GM12878 (cell line): ENCODE measurements around the gene PAX7. TPM values are rescaled to one million over a fixed set of nuclear protein-coding genes. Genes with fewer than 3 reads are reported as not detected.

ENCODE experiments used
- ATAC-seq: fragments of 200-7000 bp; cut with Tn5 transposase; 3 replicates; pipeline ENCODE4 v1.9.1; 2020; ENCODE audit warnings: mild to moderate bottlenecking, moderate library complexity
- BruUV-seq: library from RNA; stranded (reverse); fragments of 400-500 nt; replicated peaks from 2 replicates; lab custom pipeline; 2021; lab: Mats Ljungman, UMichigan
- CTCF ChIA-PET: fragments of 300-600 bp; sonication (Branson Sonifier 250); formaldehyde crosslinking; extraction: SDS; loops from one replicate; lab custom pipeline; 2021; ENCODE audit warnings: inconsistent platforms; lab: Yijun Ruan, JAX
- POLR2A ChIA-PET: fragments of 350-600 bp; formaldehyde crosslinking; extraction: SDS; loops from one replicate; lab custom pipeline; 2021; ENCODE audit warnings: inconsistent platforms; lab: Charles Lee
- RAD21 ChIA-PET: fragments of 300-600 bp; sonication (Branson Sonifier 250); formaldehyde crosslinking; loops from one replicate; lab custom pipeline; 2023; ENCODE audit warnings: antibody characterized with exemption; ENCODE audit not compliant: unreplicated experiment; lab: Charles Lee
- SMC1A ChIA-PET: fragments of 300-600 bp; sonication (Branson Sonifier 250); formaldehyde crosslinking; loops from one replicate; lab custom pipeline; 2023; ENCODE audit not compliant: unreplicated experiment, uncharacterized antibody; lab: Charles Lee
- DNase-seq: peaks from one replicate; pipeline ENCODE4 v3.0.0-alpha.2; 2011; ENCODE audit warnings: low read depth, low spot score
- FAIRE-seq: peaks from 3 replicates; lab custom pipeline; 2011; peaks lifted over from hg19 to GRCh38; lab: Jason Lieb, UNC
- H2AFZ ChIP-seq: 2 replicates; pipeline ENCODE4 v1.6.0; 2011; ENCODE audit warnings: low read depth, low read length, control low read depth; ENCODE audit not compliant: control insufficient read depth
- H3K27ac ChIP-seq: 2 replicates; pipeline ENCODE4 v1.5.1; 2011; ENCODE audit warnings: control low read depth; ENCODE audit not compliant: control insufficient read depth, insufficient read depth
- H3K27me3 ChIP-seq, 2 experiments: replicated peaks in 1 of 2; 2 replicates each; pipeline versions ENCODE4 v1.6.0 to v1.6.1; 2011; ENCODE audit warnings: low read length in 1 of 2; ENCODE audit not compliant: control insufficient read depth in 2 of 2, insufficient read depth in 2 of 2
- H3K36me3 ChIP-seq, 2 experiments: 2 replicates each; pipeline ENCODE4 v1.5.1; 2011; ENCODE audit warnings: low read length in 1 of 2; ENCODE audit not compliant: control insufficient read depth in 2 of 2, insufficient read depth in 2 of 2
- H3K4me1 ChIP-seq: 2 replicates; pipeline ENCODE4 v1.6.1; 2011; ENCODE audit warnings: mild to moderate bottlenecking, low read length, moderate library complexity, mixed read lengths; ENCODE audit not compliant: control insufficient read depth, insufficient read depth
- H3K4me2 ChIP-seq: 2 replicates; pipeline ENCODE4 v1.6.0; 2011; ENCODE audit warnings: control low read depth; ENCODE audit not compliant: control insufficient read depth, insufficient read depth
- H3K4me3 ChIP-seq: fragments of 200-600 bp; sonication (generic); 2 replicates; pipeline ENCODE4 v1.5.1; 2016
- H3K79me2 ChIP-seq: 2 replicates; pipeline ENCODE4 v1.6.0; 2011; ENCODE audit warnings: low read length; ENCODE audit not compliant: control insufficient read depth, insufficient read depth
- H3K9ac ChIP-seq: 2 replicates; pipeline ENCODE4 v1.8.0; 2011; ENCODE audit warnings: low read length, control low read depth, mixed read lengths; ENCODE audit not compliant: control insufficient read depth, insufficient read depth
- H3K9me3 ChIP-seq: replicated peaks from 3 replicates; pipeline ENCODE4 v1.5.1; 2011; ENCODE audit warnings: mild to moderate bottlenecking, low read length; ENCODE audit not compliant: control insufficient read depth, insufficient read depth
- H4K20me1 ChIP-seq: 2 replicates; pipeline ENCODE4 v1.6.0; 2011; ENCODE audit not compliant: control insufficient read depth, insufficient read depth
- CHD2 ChIP-seq: IDR thresholded peaks from 2 replicates; pipeline ENCODE4 v1.6.1; 2011; ENCODE audit warnings: low read depth, low read length, improper control_type of control experiment, borderline replicate concordance
- CUX1 ChIP-seq: IDR thresholded peaks from 2 replicates; pipeline ENCODE4 v1.6.1; 2012; ENCODE audit warnings: improper control_type of control experiment, low read depth, low read length; ENCODE audit not compliant: insufficient replicate concordance
- EZH2 ChIP-seq: IDR thresholded peaks from 2 replicates; pipeline ENCODE4 v1.6.1; 2012; ENCODE audit warnings: low read depth, mild to moderate bottlenecking, control low read depth, inconsistent platforms, low read length, borderline replicate concordance; ENCODE audit not compliant: control insufficient read depth
- MYC ChIP-seq: IDR thresholded peaks from 2 replicates; pipeline ENCODE4 v1.6.1; 2011; ENCODE audit warnings: mild to moderate bottlenecking, low read length, moderate library complexity, inconsistent platforms; ENCODE audit not compliant: insufficient read depth, insufficient replicate concordance, insufficient read length, severe bottlenecking
- WGBS: methylation state at CpG from one replicate; pipeline ENCODE4 v1.1.6; 2016; ENCODE audit warnings: low lambda C conversion rate; ENCODE audit not compliant: insufficient replicate concordance, insufficient coverage; ENCODE audit errors: missing lambda C conversion rate; 5-methylcytosine and 5-hydroxymethylcytosine counted together
- in situ Hi-C: fragments of 300-500 bp; cut with MboI; formaldehyde crosslinking; loops from 9 replicates; pipeline ENCODE4 v1.14.3; 2018; ENCODE audit warnings: mixed read lengths
- intact Hi-C: fragments of 100-400 bp; cut with micrococcal nuclease; formaldehyde crosslinking; loops from one replicate; pipeline ENCODE4 v1.14.2; 2022; ENCODE audit not compliant: unreplicated experiment
- polyA plus RNA-seq, 11 experiments: library from polyadenylated mRNA; depleted of rRNA in 4 of 11; unstranded in 6 of 11; stranded (reverse) in 5 of 11; fragments of >200 nt; fragmentation: Nextera tagmentation in 4 of 11; fragmentation: Illumina TruSeq in 1 of 11; extraction: Ambion mirVana in 4 of 11; extraction: Trizol in 1 of 11; gene quantifications; 1 replicate in 1 of 11; 2 replicates in 10 of 11; pipeline versions ENCODE4 v1.2.1 to v1.2.3, GENCODE V29; 2011 to 2016; ENCODE audit warnings: inconsistent platforms in 2 of 11, missing spikeins in 2 of 11, low read depth in 1 of 11
- total RNA-seq, 4 experiments: library from RNA; depleted of rRNA in 3 of 4; stranded (reverse); fragments of >200 nt in 3 of 4; fragmentation: Illumina TruSeq in 1 of 4; extraction: Trizol in 1 of 4; gene quantifications; 2 replicates each; pipeline versions ENCODE4 v1.2.1 to v1.2.3, GENCODE V29; 2013 to 2021

Gene PAX7
- total and polyA plus RNA-seq, 10 of the 15 experiments (the other 5 are each of a cell fraction or from before 2014, with no cell fraction given), result not detected

- WGBS, result 48% methylated on average over 19 of the region's 19 CpGs
These were observed 91.6 kb downstream of the PAX7 start for GRCh38 chr1:18722270-18722669.

More at GRCh38 chr1:18722270-18722669, 91.6 kb downstream of the PAX7 start:
- Histone ChIP-seq H3K79me2 (no peaks in the 10 kb centered on the region), H3K9ac (no peak overlapping the region), H2AFZ (no peak overlapping the region), H3K27me3 (peaks cover 10% of the 10 kb centered on the region in 2 experiments)
- in situ Hi-C loops, result no loop called here
- TF ChIP-seq CUX1 (no peak), CHD2 (no peak), EZH2 (no peak), MYC (no peak)
- TF ChIP-seq, all 136 proteins: peak for 0
- no peak overlapping the region for H3K4me2 ChIP-seq
- RAD21 ChIA-PET, result no interaction called here
- DNase-seq (no peak), FAIRE-seq (no peak), ATAC-seq (no peak)
- no peak overlapping the region for H3K27ac ChIP-seq
- no peaks in the 10 kb centered on the region for H3K4me1 ChIP-seq
- SMC1A ChIA-PET, result no interaction called here
- no peak overlapping the region for H3K4me3 ChIP-seq
- BruUV-seq, result no TSS peak
- intact Hi-C loops, result no loop called here
- CTCF ChIA-PET, result interaction anchor here (1.3 kb wide), 1 partner anchor 141 kb away, joined by 3 read pairs; no protein-coding TSS in a partner anchor
- POLR2A ChIA-PET, result no interaction called here
- H3K9me3 ChIP-seq, result no peaks in the 10 kb centered on the region
- H4K20me1 ChIP-seq, result no peaks in the 10 kb centered on the region
- H3K36me3 ChIP-seq, result no peaks in the 10 kb centered on the region
